ENCODE measurements around the gene CCL13. TPM values are rescaled to one million over a fixed set of nuclear protein-coding genes. Genes with fewer than 3 reads are reported as not detected.

The CCL13 gene
- total RNA-seq, 6 donors from 2014 or later, result 0.76 to 16.7 (median 1.9) TPM; not detected in 1

- WGBS, 2 donors, result 62 to 94% methylated on average over 3 to 4 of the region's 4 CpGs
- no peak for DNase-seq
- no peaks in the 10 kb centered on the region for H3K36me3 ChIP-seq
- H3K27me3 ChIP-seq, result no peaks in the 10 kb centered on the region
- H3K4me3 ChIP-seq, result no peak overlapping the region
- no peak for TF ChIP-seq POLR2AphosphoS5 (IDR thresholded peaks at IDR 0.05)
- peaks cover 0 to 13% (median 0%) of the 10 kb centered on the region in 4 donors for H3K4me1 ChIP-seq
- H3K27ac ChIP-seq, result no peak overlapping the region
- no peak for ATAC-seq (ENCODE audit: low FRiP score in 2 of 2)
- no peaks in the 10 kb centered on the region for H3K9me3 ChIP-seq
These were observed 34.4 kb downstream of the CCL13 start for GRCh38 chr17:34390649-34391048.

- Histone ChIP-seq H3K9me3 (no peaks in the 10 kb centered on the region), H3K27me3 (no peaks in the 10 kb centered on the region), H3K27ac (no peak overlapping the region), H3K4me1 (peaks cover 0 to 13% (median 0%) of the 10 kb centered on the region in 4 donors), H3K36me3 (no peaks in the 10 kb centered on the region), H3K4me3 (no peak overlapping the region)
- ATAC-seq (ENCODE audit: low FRiP score in 2 of 2) (no peak), DNase-seq (no peak)
- TF ChIP-seq CTCF (IDR thresholded peaks at IDR 0.05), result no peak
- no peak for TF ChIP-seq EP300 (IDR thresholded peaks at IDR 0.05)
- no peak for TF ChIP-seq POLR2A (IDR thresholded peaks at IDR 0.05)
- TF ChIP-seq POLR2AphosphoS5 (IDR thresholded peaks at IDR 0.05), result no peak
- 46 to 65% methylated on average over 2 of the region's 2 CpGs for WGBS, 2 donors
These were observed 35.0 kb downstream of the CCL13 start for GRCh38 chr17:34391241-34391640.

- no peaks in the 10 kb centered on the region for H3K27me3 ChIP-seq
- no peak for DNase-seq
These were observed 37.1 kb downstream of the CCL13 start for GRCh38 chr17:34393401-34393800.

GRCh38 chr17:34397265-34397664 is 41.0 kb downstream of the CCL13 start:
- Histone ChIP-seq H3K27ac (no peak overlapping the region), H3K4me1 (no peaks in the 10 kb centered on the region), H3K4me3 (no peak overlapping the region), H3K27me3 (no peaks in the 10 kb centered on the region), H3K36me3 (no peaks in the 10 kb centered on the region), H3K9me3 (no peaks in the 10 kb centered on the region)
- TF ChIP-seq CTCF (IDR thresholded peaks at IDR 0.05), result no peak
- no peak for TF ChIP-seq POLR2AphosphoS5 (IDR thresholded peaks at IDR 0.05)
- no peak for TF ChIP-seq POLR2A (IDR thresholded peaks at IDR 0.05)
- TF ChIP-seq EP300 (IDR thresholded peaks at IDR 0.05), result no peak
- DNase-seq (no peak), ATAC-seq (ENCODE audit: low FRiP score in 2 of 2) (no peak)

More at GRCh38 chr17:34393401-34393800, 37.1 kb downstream of the CCL13 start:
- H3K4me3 ChIP-seq, result no peak overlapping the region
- H3K27ac ChIP-seq, result no peak overlapping the region
- 56 to 72% methylated on average over 3 of the region's 3 CpGs for WGBS, 2 donors
- H3K9me3 ChIP-seq, result no peaks in the 10 kb centered on the region
- ATAC-seq (ENCODE audit: low FRiP score in 2 of 2), result no peak
- H3K4me1 ChIP-seq, result no peaks in the 10 kb centered on the region
- TF ChIP-seq POLR2A (IDR thresholded peaks at IDR 0.05) (no peak), EP300 (IDR thresholded peaks at IDR 0.05) (no peak), POLR2AphosphoS5 (IDR thresholded peaks at IDR 0.05) (no peak)
- no peaks in the 10 kb centered on the region for H3K36me3 ChIP-seq

- TF ChIP-seq CTCF (IDR thresholded peaks at IDR 0.05) (no peak), POLR2A (IDR thresholded peaks at IDR 0.05) (no peak), EP300 (IDR thresholded peaks at IDR 0.05) (no peak), POLR2AphosphoS5 (IDR thresholded peaks at IDR 0.05) (no peak)
- Histone ChIP-seq H3K4me3 (no peak overlapping the region), H3K27me3 (no peaks in the 10 kb centered on the region), H3K27ac (no peak overlapping the region), H3K36me3 (no peaks in the 10 kb centered on the region), H3K9me3 (no peaks in the 10 kb centered on the region), H3K4me1 (no peaks in the 10 kb centered on the region)
- DNase-seq (no peak), ATAC-seq (ENCODE audit: low FRiP score in 2 of 2) (peak in 1 of 2 donors; percentile 41)
- 38 to 45% methylated on average over 2 of the region's 2 CpGs for WGBS, 2 donors
These were observed 42.7 kb downstream of the CCL13 start for GRCh38 chr17:34398990-34399389.

- H3K4me1 ChIP-seq, result no peaks in the 10 kb centered on the region
- TF ChIP-seq POLR2A (IDR thresholded peaks at IDR 0.05), result no peak
- no peak for TF ChIP-seq EP300 (IDR thresholded peaks at IDR 0.05)
- TF ChIP-seq CTCF (IDR thresholded peaks at IDR 0.05), result no peak
- no peak for TF ChIP-seq POLR2AphosphoS5 (IDR thresholded peaks at IDR 0.05)
- WGBS, 2 donors, result 39 to 53% methylated on average over 1 of the region's 1 CpG
- H3K4me3 ChIP-seq, result no peak overlapping the region
- H3K27ac ChIP-seq, result no peak overlapping the region
- no peaks in the 10 kb centered on the region for H3K36me3 ChIP-seq
- ATAC-seq (ENCODE audit: low FRiP score in 2 of 2), result no peak
- H3K9me3 ChIP-seq, result no peaks in the 10 kb centered on the region
- no peaks in the 10 kb centered on the region for H3K27me3 ChIP-seq
- DNase-seq, result no peak
These were observed 43.4 kb downstream of the CCL13 start for GRCh38 chr17:34399725-34400124.
